NCI-H2196 (cell line): ENCODE results near the gene DNMT3L.
"Not testable (repeated sequence)": the region's sequence is repeated elsewhere in the genome, so short reads cannot be mapped to it uniquely, and the experiment has no call there.

Source experiments
- DNase-seq: peaks from one replicate; lab custom pipeline; 2025; ENCODE audit not compliant: unreplicated experiment; lab: John Stamatoyannopoulos, UW

DNMT3L gene

GRCh38 chr21:44199448-44199847, 62.2 kb downstream of the DNMT3L start:
- no peak for DNase-seq

DNA sequence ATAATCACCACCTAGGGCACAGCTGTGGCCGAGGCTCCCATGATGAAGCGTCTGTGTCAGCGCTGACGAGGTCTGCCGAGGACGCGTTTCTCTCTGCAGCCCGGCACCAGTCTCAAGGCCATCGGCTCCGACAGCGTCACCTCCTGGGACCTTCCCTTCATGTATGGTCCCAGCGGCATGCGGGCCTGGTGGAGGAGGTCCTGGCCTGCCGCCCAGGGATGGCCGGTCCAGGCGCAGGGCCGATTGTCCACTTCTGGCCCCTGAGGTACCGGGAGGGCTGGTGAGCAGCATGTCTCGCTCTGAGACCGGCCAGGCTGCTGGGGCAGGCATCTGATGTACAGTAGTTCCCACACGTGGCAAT, 64.6 kb downstream of the DNMT3L start:
- DNase-seq = not testable (repeated sequence)
